NK-92 (cell line): ENCODE data around the gene PARVG.

ENCODE experiments used
- DNase-seq: peaks from one replicate; lab custom pipeline; 2025; ENCODE audit not compliant: unreplicated experiment; lab: John Stamatoyannopoulos, UW

Gene PARVG

GRCh38 chr22:44154436-44154942 is 26.2 kb upstream of the PARVG start:
- no peak for DNase-seq

GRCh38 chr22:44155115-44155514 is 25.6 kb upstream of the PARVG start:
- DNase-seq = no peak

GRCh38 chr22:44157916-44158618 is 22.7 kb upstream of the PARVG start:
- DNase-seq = no peak

GRCh38 chr22:44158816-44159215 is 21.9 kb upstream of the PARVG start:
- no peak for DNase-seq

- no peak for DNase-seq
These were observed 21.5 kb upstream of the PARVG start for GRCh38 chr22:44159221-44159620.

GRCh38 chr22:44159811-44160210 is 20.9 kb upstream of the PARVG start:
- no peak for DNase-seq

GRCh38 chr22:44160421-44160820 is 20.3 kb upstream of the PARVG start:
- no peak for DNase-seq

GRCh38 chr22:44161673-44162072 is 19.1 kb upstream of the PARVG start:
- no peak for DNase-seq

- no peak for DNase-seq
These were observed 17.8 kb upstream of the PARVG start for GRCh38 chr22:44162960-44163359.

- no peak for DNase-seq
These were observed 17.2 kb upstream of the PARVG start for GRCh38 chr22:44163536-44163935.

- no peak for DNase-seq
These were observed 16.7 kb upstream of the PARVG start for GRCh38 chr22:44164031-44164430.

- DNase-seq = no peak
These were observed 15.3 kb upstream of the PARVG start for GRCh38 chr22:44165286-44165874.

- DNase-seq = no peak
These were observed 14.0 kb upstream of the PARVG start for GRCh38 chr22:44166498-44167276.

- no peak for DNase-seq
These were observed 13.2 kb upstream of the PARVG start for GRCh38 chr22:44167501-44167900.

GRCh38 chr22:44168206-44168605 is 12.5 kb upstream of the PARVG start:
- no peak for DNase-seq

GRCh38 chr22:44170470-44170869 is 10.3 kb upstream of the PARVG start:
- no peak for DNase-seq

GRCh38 chr22:44171561-44171960 is 9.2 kb upstream of the PARVG start:
- no peak for DNase-seq

GRCh38 chr22:44172370-44173108 is 8.2 kb upstream of the PARVG start:
- DNase-seq = no peak

GRCh38 chr22:44173154-44173553 is 7.6 kb upstream of the PARVG start:
- no peak for DNase-seq

- no peak for DNase-seq
These were observed 5.0 kb upstream of the PARVG start for GRCh38 chr22:44175676-44176075.
